HepG2 (cell line): ENCODE measurements around the gene TSPAN9. TPM values are rescaled to one million over a fixed set of nuclear protein-coding genes. Genes with fewer than 3 reads are reported as not detected.

Experiments used
- ATAC-seq: fragments of 200-7000 bp; cut with Tn5 transposase; 3 replicates; pipeline ENCODE4 v1.9.1; 2020; ENCODE audit warnings: mild to moderate bottlenecking, moderate library complexity
- BruUV-seq: library from RNA; stranded (reverse); fragments of 400-500 nt; replicated peaks from 2 replicates; lab custom pipeline; 2021; lab: Mats Ljungman, UMichigan
- CTCF ChIA-PET: fragments of 300-600 bp; formaldehyde crosslinking; extraction: SDS; loops from one replicate; lab custom pipeline; 2021; ENCODE audit warnings: low total read pairs, inconsistent platforms, low intra/inter-chr PET ratio; lab: Yijun Ruan, JAX
- POLR2A ChIA-PET: fragments of 350-600 bp; sonication (Branson Sonifier 250); formaldehyde crosslinking; loops from one replicate; lab custom pipeline; 2020; ENCODE audit warnings: antibody characterized with exemption, inconsistent platforms; lab: Yijun Ruan, JAX
- DNase-seq: peaks from one replicate; pipeline ENCODE4 v3.0.0-alpha.2; 2015; ENCODE audit warnings: low spot score
- FAIRE-seq: peaks from 3 replicates; lab custom pipeline; 2011; peaks lifted over from hg19 to GRCh38; lab: Jason Lieb, UNC
- H2AFZ ChIP-seq: one replicate; pipeline ENCODE4 v1.6.1; 2011; ENCODE audit warnings: low read length, inconsistent platforms
- H3K27ac ChIP-seq: fragments of 300-600 bp; 3 replicates; pipeline ENCODE4 v1.8.0; 2011; ENCODE audit warnings: mixed run types, mild to moderate bottlenecking, mixed read lengths, low read length, inconsistent platforms; ENCODE audit not compliant: insufficient read depth; ENCODE audit errors: extremely low read length
- H3K27me3 ChIP-seq, 2 experiments: fragments of 200-600 bp in 1 of 2; 2 replicates in 1 of 2; 3 replicates in 1 of 2; pipeline versions ENCODE4 v1.6.0 to v1.8.0; 2011; ENCODE audit warnings: low read length in 2 of 2, mild to moderate bottlenecking in 2 of 2, moderate library complexity in 2 of 2, inconsistent platforms in 1 of 2; ENCODE audit not compliant: insufficient read depth in 2 of 2, control insufficient read depth in 1 of 2
- H3K36me3 ChIP-seq, 2 experiments: fragments of 200-600 bp in 1 of 2; replicated peaks in 1 of 2; 2 replicates in 1 of 2; 3 replicates in 1 of 2; pipeline versions ENCODE4 v1.5.1 to v1.8.0; 2011; ENCODE audit warnings: low read length in 2 of 2, inconsistent platforms in 1 of 2; ENCODE audit not compliant: insufficient read depth in 2 of 2, control insufficient read depth in 1 of 2
- H3K4me1 ChIP-seq: 2 replicates; pipeline ENCODE4 v1.5.1; 2012; ENCODE audit warnings: low read length, inconsistent platforms; ENCODE audit not compliant: insufficient read depth
- H3K4me2 ChIP-seq: 2 replicates; pipeline ENCODE4 v1.6.0; 2011; ENCODE audit warnings: low read depth, low read length, inconsistent platforms
- H3K4me3 ChIP-seq, 3 experiments: fragments of 200-600 bp in 1 of 3; sonication (generic), shearing (Covaris generic) in 1 of 3; replicated peaks in 1 of 3; 2 replicates each; pipeline ENCODE4 v1.5.1; 2011 to 2016; ENCODE audit warnings: low read length in 3 of 3, inconsistent platforms in 2 of 3, low read depth in 2 of 3, mild to moderate bottlenecking in 2 of 3, control low read depth in 1 of 3, mixed read lengths in 1 of 3; ENCODE audit not compliant: insufficient read depth in 1 of 3
- H3K79me2 ChIP-seq: one replicate; pipeline ENCODE4 v1.6.1; 2011; ENCODE audit warnings: low read length, inconsistent platforms; ENCODE audit not compliant: insufficient read depth
- H3K9ac ChIP-seq: 2 replicates; pipeline ENCODE4 v1.6.0; 2011; ENCODE audit warnings: mild to moderate bottlenecking, low read depth, low read length, inconsistent platforms; ENCODE audit not compliant: insufficient read depth
- H3K9me3 ChIP-seq: 2 replicates; pipeline ENCODE4 v1.5.1; 2012; ENCODE audit warnings: mild to moderate bottlenecking, low read length
- H4K20me1 ChIP-seq: 2 replicates; pipeline ENCODE4 v1.6.0; 2011; ENCODE audit warnings: inconsistent platforms, mild to moderate bottlenecking, low read length, moderate library complexity; ENCODE audit not compliant: insufficient read depth
- ADNP ChIP-seq: sonication (generic); formaldehyde crosslinking; IDR thresholded peaks from 2 replicates; pipeline ENCODE4 v1.4.0; 2020; ENCODE audit warnings: missing genetic modification reagents
- CCAR2 ChIP-seq: fragments of 200-400 bp; formaldehyde crosslinking; optimal IDR thresholded peaks from 2 replicates; pipeline ENCODE3; 2018; ENCODE audit warnings: low read depth, mild to moderate bottlenecking, low read length, moderate library complexity
- ERF ChIP-seq: IDR thresholded peaks from 2 replicates; pipeline ENCODE4 v1.6.1; 2018; ENCODE audit warnings: missing biosample characterization, missing genetic modification reagents
- GFI1 ChIP-seq: sonication (generic); formaldehyde crosslinking; IDR thresholded peaks from 2 replicates; pipeline ENCODE4 v1.5.0; 2020; ENCODE audit warnings: missing genetic modification reagents, mild to moderate bottlenecking, borderline replicate concordance
- HNF4G ChIP-seq, 2 experiments: sonication (generic) in 1 of 2; formaldehyde crosslinking in 1 of 2; IDR thresholded peaks; 2 replicates each; pipeline versions ENCODE4 v1.4.0 to v1.6.1; 2011 to 2020; ENCODE audit warnings: borderline replicate concordance in 2 of 2, low read depth in 2 of 2, mild to moderate bottlenecking in 2 of 2, low read length in 1 of 2, missing genetic modification reagents in 1 of 2, moderate library complexity in 1 of 2
- KDM6A ChIP-seq: IDR thresholded peaks from 2 replicates; pipeline ENCODE4 v1.6.1; 2016; ENCODE audit warnings: low read depth
- NR2C2 ChIP-seq: sonication (generic); formaldehyde crosslinking; IDR thresholded peaks from 2 replicates; pipeline ENCODE4 v1.4.0; 2020; ENCODE audit warnings: missing genetic modification reagents, mild to moderate bottlenecking, moderate library complexity, borderline replicate concordance
- PAF1 ChIP-seq: IDR thresholded peaks from 2 replicates; pipeline ENCODE4 v1.6.1; 2016; ENCODE audit warnings: missing genetic modification reagents, missing compliant biosample characterization
- PLRG1 ChIP-seq: fragments of 450-650 bp; conservative IDR thresholded peaks from 2 replicates; pipeline ENCODE4 v1.6.1; 2016
- RBM22 ChIP-seq: fragments of 200-400 bp; formaldehyde crosslinking; optimal IDR thresholded peaks from 2 replicates; pipeline ENCODE3; 2017; ENCODE audit warnings: mild to moderate bottlenecking, low read length, moderate library complexity
- REPIN1 ChIP-seq: sonication (generic); formaldehyde crosslinking; IDR thresholded peaks from 2 replicates; pipeline ENCODE4 v1.8.0; 2022; ENCODE audit warnings: missing genetic modification reagents, low read depth, mild to moderate bottlenecking, borderline replicate concordance
- ZBTB44 ChIP-seq: sonication (generic); formaldehyde crosslinking; IDR thresholded peaks from 2 replicates; pipeline ENCODE4 v1.4.0; 2020; ENCODE audit warnings: missing genetic modification reagents
- ZNF30 ChIP-seq: sonication (generic); formaldehyde crosslinking; IDR thresholded peaks from 2 replicates; pipeline ENCODE4 v1.5.0; 2020; ENCODE audit warnings: mild to moderate bottlenecking, missing genetic modification reagents
- ZNF33A ChIP-seq: sonication (generic); formaldehyde crosslinking; IDR thresholded peaks from 2 replicates; pipeline ENCODE4 v1.5.1; 2020; ENCODE audit warnings: missing genetic modification reagents, mild to moderate bottlenecking, moderate library complexity, borderline replicate concordance
- ZNF503 ChIP-seq: sonication (generic); formaldehyde crosslinking; IDR thresholded peaks from 2 replicates; pipeline ENCODE4 v1.4.0; 2020; ENCODE audit warnings: missing genetic modification reagents
- ZNF547 ChIP-seq: sonication (generic); formaldehyde crosslinking; IDR thresholded peaks from 2 replicates; pipeline ENCODE4 v1.5.1; 2020; ENCODE audit warnings: mild to moderate bottlenecking, missing genetic modification reagents
- WGBS: methylation state at CpG from one replicate; pipeline ENCODE4 v1.1.6; 2017; ENCODE audit warnings: low lambda C conversion rate; 5-methylcytosine and 5-hydroxymethylcytosine counted together
- in situ Hi-C: cut with HindIII; loops from 2 replicates; pipeline ENCODE4 v1.10.0; 2017; ENCODE audit warnings: low pct_unique_long_range_greater_than_20kb; ENCODE audit not compliant: extremely low pct_ligation_motif_present
- intact Hi-C: fragments of 100-400 bp; cut with micrococcal nuclease; formaldehyde crosslinking; loops from one replicate; pipeline ENCODE4 v1.10.0; 2022; ENCODE audit not compliant: unreplicated experiment
- polyA plus RNA-seq, 8 experiments: library from polyadenylated mRNA; depleted of rRNA in 3 of 8; stranded (reverse) in 7 of 8; unstranded in 1 of 8; fragments of >200 nt; fragmentation: Illumina TruSeq in 4 of 8; extraction: Trizol in 4 of 8; gene quantifications; 2 replicates each; pipeline versions ENCODE4 v1.2.1 to v1.2.3, GENCODE V29; 2011 to 2016; ENCODE audit warnings: low read depth in 4 of 8, missing spikeins in 1 of 8, mixed read lengths in 1 of 8; ENCODE audit not compliant: insufficient read depth in 1 of 8
- total RNA-seq, 5 experiments: library from RNA; depleted of rRNA; stranded (reverse); fragments of >200 nt; fragmentation: Illumina TruSeq; extraction: Trizol; gene quantifications; 2 replicates each; pipeline ENCODE4 v1.2.3, GENCODE V29; 2016; ENCODE audit warnings: low read depth in 1 of 5

Gene TSPAN9
- total and polyA plus RNA-seq, 2 of the 13 experiments (the other 11 are each of a cell fraction or from before 2014, with no cell fraction given), result 18.1 to 42.3 TPM

- no peak overlapping the region for H3K4me2 ChIP-seq
- 0 out of 2 replicates have a peak, but pooled peaks cover 8% of the 10 kb centered on the region for H3K4me1 ChIP-seq
- H3K9ac ChIP-seq, result no peak overlapping the region
- no peaks in the 10 kb centered on the region for H3K27me3 ChIP-seq
- BruUV-seq, result no TSS peak
- ChIA-PET POLR2A (no interaction called here), CTCF (interaction anchor here (1.3 to 2.2 kb wide), 2 partner anchors 68 to 72 kb away, joined by 3 to 28 read pairs; no protein-coding TSS in a partner anchor)
- no peaks in the 10 kb centered on the region for H3K9me3 ChIP-seq
- no peak overlapping the region for H3K4me3 ChIP-seq
- H3K36me3 ChIP-seq, result peaks cover 3 to 6% of the 10 kb centered on the region in 2 experiments; a peak in 3 of 5 replicates
- peaks cover 23% of the 10 kb centered on the region; the same call in 1 of the 2 replicates for H4K20me1 ChIP-seq
- no peaks in the 10 kb centered on the region for H3K79me2 ChIP-seq
- in situ Hi-C loops (loop anchor here (5.0 kb wide), 1 partner anchor 66 kb away; no protein-coding TSS in a partner anchor), intact Hi-C loops (loop anchor here (2.0 kb wide), 1 partner anchor 131 kb away; no protein-coding TSS in a partner anchor)
- no peak overlapping the region for H3K27ac ChIP-seq
- DNase-seq, result no peak
- no peak overlapping the region for H2AFZ ChIP-seq
- no peak for FAIRE-seq
- ATAC-seq, result no peak
- WGBS, result 94% methylated on average over 2 of the region's 2 CpGs
- TF ChIP-seq PLRG1 (no peak), ZNF33A (no peak), RBM22 (peak; percentile 16), ERF (CRISPR knock-in tag) (no peak)
- TF ChIP-seq, all 625 proteins: peak for 1
Measured at GRCh38 chr12:3203713-3204112, 126.5 kb downstream of the TSPAN9 start.

GRCh38 chr12:3204143-3204542 lies 127.0 kb downstream of the TSPAN9 start:
- DNase-seq (no peak), FAIRE-seq (no peak), ATAC-seq (no peak)
- Histone ChIP-seq H2AFZ (no peak overlapping the region), H3K27me3 (no peaks in the 10 kb centered on the region), H3K4me2 (no peak overlapping the region), H3K27ac (no peak overlapping the region), H3K36me3 (peaks cover 3 to 6% of the 10 kb centered on the region in 2 experiments; a peak in 3 of 5 replicates), H3K9me3 (no peaks in the 10 kb centered on the region), H3K79me2 (no peaks in the 10 kb centered on the region), H4K20me1 (peaks cover 21% of the 10 kb centered on the region; the same call in 1 of the 2 replicates), H3K9ac (no peak overlapping the region), H3K4me1 (0 out of 2 replicates have a peak, but pooled peaks cover 8% of the 10 kb centered on the region), H3K4me3 (no peak overlapping the region)
- WGBS, result 99% methylated on average over 10 of the region's 10 CpGs
- in situ Hi-C loops, result loop anchor here (5.0 kb wide), 1 partner anchor 67 kb away; no protein-coding TSS in a partner anchor
- no TSS peak for BruUV-seq
- intact Hi-C loops, result no loop called here
- POLR2A ChIA-PET, result no interaction called here
- CTCF ChIA-PET, result interaction anchor here (2.2 kb wide), 1 partner anchor 69 kb away, joined by 28 read pairs; no protein-coding TSS in a partner anchor
- TF ChIP-seq ZNF30 (CRISPR knock-in tag) (no peak), ZBTB44 (CRISPR knock-in tag) (no peak), NR2C2 (CRISPR knock-in tag) (no peak), GFI1 (no peak), PAF1 (CRISPR knock-in tag) (no peak), ZNF503 (CRISPR knock-in tag) (no peak), ZNF547 (CRISPR knock-in tag) (no peak), ADNP (CRISPR knock-in tag) (no peak), REPIN1 (CRISPR knock-in tag) (no peak), KDM6A (CRISPR knock-in tag) (no peak), CCAR2 (no peak), HNF4G (IDR thresholded peaks at IDR 0.05; ENCODE audit: borderline replicate concordance, low read depth, low read length) (no peak), HNF4G (CRISPR knock-in tag; IDR thresholded peaks at IDR 0.05; ENCODE audit: borderline replicate concordance, low read depth) (no peak)
